HG02840 (cell line): ENCODE data around the gene CFTR.
A peak's percentile ranks its signal among the peaks of the same experiment; 100 is the strongest.
"Not testable (repeated sequence)": the region's sequence is repeated elsewhere in the genome, so short reads cannot be mapped to it uniquely, and the experiment has no call there.

Experiments used
- ATAC-seq: cut with Tn5 transposase; IDR thresholded peaks from one replicate; pipeline ENCODE4 v1.9.1; 2021; ENCODE audit warnings: mild to moderate bottlenecking, moderate library complexity, moderate number of reproducible peaks; ENCODE audit not compliant: unreplicated experiment, low FRiP score

CFTR gene

DNA sequence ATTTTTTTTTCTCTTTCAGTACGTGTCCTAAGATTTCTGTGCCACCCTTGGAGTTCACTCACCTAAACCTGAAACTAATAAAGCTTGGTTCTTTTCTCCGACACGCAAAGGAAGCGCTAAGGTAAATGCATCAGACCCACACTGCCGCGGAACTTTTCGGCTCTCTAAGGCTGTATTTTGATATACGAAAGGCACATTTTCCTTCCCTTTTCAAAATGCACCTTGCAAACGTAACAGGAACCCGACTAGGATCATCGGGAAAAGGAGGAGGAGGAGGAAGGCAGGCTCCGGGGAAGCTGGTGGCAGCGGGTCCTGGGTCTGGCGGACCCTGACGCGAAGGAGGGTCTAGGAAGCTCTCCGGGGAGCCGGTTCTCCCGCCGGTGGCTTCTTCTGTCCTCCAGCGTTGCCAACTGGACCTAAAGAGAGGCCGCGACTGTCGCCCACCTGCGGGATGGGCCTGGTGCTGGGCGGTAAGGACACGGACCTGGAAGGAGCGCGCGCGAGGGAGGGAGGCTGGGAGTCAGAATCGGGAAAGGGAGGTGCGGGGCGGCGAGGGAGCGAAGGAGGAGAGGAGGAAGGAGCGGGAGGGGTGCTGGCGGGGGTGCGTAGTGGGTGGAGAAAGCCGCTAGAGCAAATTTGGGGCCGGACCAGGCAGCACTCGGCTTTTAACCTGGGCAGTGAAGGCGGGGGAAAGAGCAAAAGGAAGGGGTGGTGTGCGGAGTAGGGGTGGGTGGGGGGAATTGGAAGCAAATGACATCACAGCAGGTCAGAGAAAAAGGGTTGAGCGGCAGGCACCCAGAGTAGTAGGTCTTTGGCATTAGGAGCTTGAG lies at the start of gene CFTR:
Gene CFTR, plus strand, starts transcription at position 801 of the 830 bp plus-strand sequence. CDS start 70 bp downstream, outside the sequence.
- no peak for ATAC-seq

DNA sequence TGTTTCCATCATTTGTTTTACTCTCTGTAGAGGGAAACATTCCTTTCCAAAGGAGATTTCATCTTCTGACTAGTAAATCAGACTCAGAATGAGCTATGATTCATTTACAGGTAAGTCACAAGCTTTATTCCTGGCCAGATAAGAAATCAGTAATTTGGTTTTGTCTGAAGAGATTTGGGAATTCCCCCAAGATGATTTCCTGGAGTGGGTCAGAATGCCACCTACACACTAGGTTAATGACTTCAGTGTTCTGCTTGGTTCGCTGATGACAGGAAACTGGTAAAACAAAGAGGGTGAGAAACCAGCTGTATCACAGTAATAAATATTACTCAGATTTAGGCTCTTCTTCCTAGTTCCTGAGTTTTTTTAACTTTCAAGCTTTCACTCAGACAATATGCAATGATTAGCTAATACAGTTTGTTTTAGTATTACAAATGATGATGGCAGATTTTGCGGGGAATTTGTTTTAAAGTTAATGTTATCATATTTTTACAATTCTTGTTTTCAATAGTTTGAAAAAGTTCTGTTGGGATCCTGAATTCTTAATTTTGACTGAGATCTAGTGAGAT lies 44.3 kb upstream of the CFTR start:
- peak; percentile 95 for ATAC-seq

DNA sequence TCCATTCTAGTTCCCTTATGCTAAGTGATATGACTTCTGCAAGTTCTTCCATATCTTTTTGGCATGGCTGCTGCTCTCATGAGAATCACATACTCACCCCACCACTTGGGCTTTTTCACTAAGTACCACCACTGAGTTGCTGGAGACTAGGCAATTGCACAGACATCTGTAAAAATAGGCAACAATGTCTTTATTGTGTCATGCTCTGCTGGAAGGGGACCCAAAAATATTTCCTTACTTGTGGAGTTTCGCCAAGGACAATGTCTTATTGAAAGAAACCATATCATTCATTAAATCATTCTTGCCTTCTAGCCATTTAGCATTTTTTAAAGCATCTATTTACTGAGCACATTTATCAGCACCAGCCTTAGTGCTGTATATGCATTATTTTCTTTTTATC lies 35.2 kb upstream of the CFTR start:
- ATAC-seq: no peak

DNA sequence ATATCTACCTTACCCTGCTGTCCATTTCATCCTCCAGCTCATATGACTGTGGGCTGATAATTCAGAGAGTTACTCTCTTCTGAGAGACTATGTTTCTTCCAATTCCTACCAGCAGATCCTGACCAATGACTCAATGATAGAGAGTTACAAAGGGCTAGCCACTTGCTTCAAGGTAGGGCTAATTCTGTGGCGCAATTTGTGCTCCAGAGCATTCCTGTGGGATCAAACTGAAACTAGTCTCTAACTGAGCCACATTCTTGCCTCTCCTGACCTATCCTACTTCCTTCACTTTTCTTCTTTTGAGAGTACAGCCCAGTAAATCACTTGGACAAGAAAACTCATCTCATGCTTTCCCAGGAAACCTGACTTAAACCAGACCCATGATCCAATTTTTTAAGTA lies 34.6 kb upstream of the CFTR start:
- no peak for ATAC-seq

DNA sequence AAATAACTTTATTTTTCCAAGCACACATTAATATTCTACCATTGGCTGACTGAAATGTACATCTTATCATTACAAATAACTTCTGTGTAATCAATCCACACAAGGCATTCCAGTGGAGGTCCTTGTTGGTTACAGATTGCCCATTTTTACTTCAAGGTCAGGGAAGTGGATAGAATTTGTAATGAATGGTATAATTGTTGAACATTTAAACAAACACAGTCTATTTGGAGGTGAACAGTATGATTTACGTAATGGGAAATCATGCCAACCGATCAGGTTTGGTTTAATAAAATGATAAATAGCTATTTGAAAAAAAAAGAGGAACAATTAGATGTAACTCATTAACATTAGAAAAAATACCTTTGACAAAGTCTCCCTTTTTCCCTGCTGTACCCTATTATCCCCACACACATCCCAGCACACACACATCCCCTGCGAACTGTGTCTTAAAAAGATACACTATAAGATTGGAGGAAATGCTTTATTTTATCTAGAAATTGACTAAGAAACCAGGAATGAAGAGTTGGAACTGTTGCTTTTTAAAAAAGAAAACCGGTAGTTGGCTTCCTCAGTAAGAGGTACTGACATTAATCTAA lies 33.5 kb upstream of the CFTR start:
- ATAC-seq: no peak

DNA sequence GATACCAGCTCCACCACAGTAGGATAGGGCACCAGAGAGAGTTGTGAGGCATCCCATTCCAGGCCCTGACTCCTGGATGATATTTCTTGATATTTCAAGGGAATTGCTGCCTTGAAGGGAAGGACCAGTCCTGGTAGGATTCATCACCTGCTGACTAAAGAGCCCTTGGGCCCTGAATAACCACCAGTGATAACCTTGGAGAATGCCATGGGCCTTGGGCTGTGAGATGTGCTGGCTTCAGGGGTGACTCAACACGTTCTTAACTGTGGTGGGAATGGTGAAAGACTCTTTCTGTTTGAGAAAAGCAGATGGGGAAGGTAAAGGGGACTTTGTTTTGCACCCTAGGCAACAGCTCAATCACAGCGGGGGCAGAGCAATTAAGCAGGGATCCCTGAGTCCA lies 31.2 kb upstream of the CFTR start:
- no peak for ATAC-seq

DNA sequence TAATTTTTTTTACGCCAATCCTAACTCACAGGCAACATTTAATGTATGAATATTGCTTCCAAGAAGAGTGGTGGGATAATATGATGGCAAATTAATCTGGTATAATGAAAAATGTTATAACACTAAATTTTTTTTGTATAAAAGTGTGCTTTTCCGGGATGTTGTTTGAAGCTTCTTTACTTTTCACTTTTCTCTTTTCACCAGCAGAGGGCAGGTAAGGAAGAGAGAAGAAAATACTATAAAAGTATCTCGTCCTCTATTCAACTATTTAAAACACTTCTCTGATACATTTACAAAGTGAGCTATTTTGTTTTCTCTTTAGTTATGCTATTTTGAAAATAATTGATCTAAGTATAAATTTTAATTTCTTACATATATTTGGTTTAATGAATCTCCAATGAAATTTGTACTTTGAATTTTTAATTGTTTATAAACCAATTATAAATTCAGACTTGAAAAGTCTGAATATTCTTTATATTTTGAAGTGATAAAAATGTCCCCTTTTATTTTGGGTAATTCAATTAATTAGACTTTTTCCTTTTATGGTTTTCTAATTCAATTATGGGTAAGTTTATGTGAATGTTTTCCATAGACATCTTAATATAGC lies 20.7 kb upstream of the CFTR start:
- no peak for ATAC-seq

DNA sequence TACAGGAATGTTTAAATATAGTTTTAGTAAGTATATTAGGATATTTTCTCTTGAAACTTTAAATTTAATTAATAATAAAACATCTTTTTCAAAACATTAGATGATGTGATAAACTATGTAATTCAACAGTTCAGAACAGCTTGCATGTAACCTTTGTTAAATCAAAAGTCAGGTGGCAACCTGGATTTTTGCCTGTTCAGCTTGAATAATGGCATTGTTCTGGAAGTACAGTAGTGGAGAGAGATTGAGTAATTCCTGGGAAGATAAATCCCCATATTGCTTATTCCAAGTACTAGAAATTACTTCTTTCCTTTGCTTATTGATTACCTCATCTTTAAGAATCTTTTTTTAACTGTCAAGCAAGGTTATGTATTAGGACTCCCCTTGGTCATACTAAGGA lies 20.1 kb upstream of the CFTR start:
- ATAC-seq: no peak

DNA sequence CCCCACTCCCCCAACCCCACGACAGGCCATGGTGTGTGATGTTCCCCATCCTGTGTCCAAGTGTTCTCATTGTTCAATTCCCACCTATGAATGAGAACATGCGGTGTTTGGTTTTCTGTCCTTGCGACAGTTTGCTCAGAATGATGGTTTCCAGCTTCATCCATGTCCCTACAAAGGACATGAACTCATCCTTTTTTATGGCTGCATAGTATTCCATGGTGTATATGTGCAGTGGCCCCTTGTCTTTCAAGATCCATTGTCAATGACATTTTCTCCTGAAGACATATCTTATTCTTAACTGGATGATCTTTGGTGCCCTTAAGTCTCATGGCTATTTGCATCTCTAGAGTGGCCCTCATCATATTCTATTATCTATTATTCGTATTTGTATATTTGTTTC lies 19.0 kb upstream of the CFTR start:
- ATAC-seq: not testable (repeated sequence)

DNA sequence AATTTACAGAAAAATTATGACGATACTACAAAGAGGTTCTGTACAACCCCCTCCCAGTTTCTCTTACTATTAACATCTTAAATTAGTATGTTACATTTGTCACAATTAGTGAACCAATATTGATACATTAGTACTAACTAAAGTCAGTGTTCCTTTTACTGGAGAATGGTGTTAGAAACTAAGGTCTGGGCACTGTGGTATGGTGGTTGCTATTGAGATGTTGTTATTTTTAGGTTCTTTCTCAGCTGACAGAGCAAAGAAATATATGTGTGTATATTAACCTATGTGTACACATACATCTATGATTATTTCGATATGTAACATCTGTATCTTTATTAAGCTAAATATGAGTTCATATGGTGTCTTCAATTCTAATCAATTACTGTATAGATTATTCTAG lies 11.7 kb upstream of the CFTR start:
- no peak for ATAC-seq

DNA sequence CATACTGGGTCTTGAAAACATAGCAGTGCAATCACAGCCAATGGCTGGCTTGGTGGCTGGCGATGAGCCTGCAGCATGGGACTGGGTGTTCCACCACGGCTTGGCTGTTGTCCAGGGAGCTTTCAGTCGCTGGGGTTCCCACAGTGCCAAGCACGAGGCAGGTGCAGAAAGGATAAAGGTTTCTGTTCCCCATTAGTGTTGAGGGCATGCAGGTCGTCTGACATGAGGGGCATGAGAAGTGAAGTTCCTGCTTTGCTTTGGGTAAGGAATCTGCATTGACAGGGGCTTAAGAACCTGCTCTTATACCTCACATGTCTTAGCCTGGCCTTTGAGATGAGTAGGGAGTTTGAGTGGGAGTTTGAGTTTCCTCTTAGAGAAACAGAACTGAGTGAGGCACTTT lies 9.0 kb upstream of the CFTR start:
- ATAC-seq: no peak

DNA sequence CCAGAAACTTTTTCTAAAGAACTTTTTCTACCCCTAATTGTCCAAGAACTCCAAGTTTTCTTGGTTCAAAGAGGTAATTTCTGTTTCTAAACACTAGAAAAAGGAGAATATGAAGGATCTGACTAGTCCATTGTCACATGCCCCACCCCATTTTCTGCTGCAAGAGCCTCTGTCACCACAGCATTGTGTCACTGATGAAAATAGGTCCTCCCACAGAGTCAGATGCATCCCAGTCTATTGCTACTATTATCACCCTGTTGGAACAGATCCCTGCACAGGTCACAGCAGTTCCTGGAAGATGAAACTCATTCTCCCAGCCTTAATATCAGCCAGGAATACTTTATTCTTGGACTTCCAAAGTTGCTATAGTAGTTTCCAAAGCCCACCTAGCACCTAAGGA lies 7.5 kb upstream of the CFTR start:
- ATAC-seq: no peak

DNA sequence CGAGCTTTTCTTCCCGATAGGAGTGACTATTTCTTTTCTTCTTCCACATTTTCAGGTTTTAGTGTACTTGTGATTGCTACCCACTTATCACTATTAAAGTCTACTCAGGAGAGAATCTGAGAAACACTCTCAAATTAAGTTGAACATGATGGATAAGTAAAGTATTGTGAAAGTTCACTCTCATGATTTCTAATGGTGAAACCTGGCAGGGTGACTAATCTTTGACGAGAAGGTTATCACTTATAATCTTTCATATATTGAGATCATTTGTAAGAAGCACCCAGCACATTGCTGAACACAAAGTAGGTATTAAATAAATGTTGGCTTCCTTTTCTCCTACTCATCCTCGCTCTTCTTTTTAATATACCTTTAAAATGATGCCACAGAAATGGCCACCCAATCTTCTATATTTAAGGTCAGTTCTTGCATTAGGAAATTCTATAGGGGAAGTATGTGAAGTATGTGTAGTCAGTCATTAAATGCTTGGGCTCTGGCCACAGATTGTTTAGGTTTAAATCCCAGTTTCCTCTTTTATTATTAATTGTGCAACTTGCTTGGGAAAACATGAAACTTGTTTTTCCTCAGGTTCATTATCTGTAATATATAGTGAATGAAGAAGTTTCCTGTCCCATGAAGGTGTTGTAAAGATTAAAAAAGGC lies 3.1 kb upstream of the CFTR start:
- ATAC-seq: no peak

DNA sequence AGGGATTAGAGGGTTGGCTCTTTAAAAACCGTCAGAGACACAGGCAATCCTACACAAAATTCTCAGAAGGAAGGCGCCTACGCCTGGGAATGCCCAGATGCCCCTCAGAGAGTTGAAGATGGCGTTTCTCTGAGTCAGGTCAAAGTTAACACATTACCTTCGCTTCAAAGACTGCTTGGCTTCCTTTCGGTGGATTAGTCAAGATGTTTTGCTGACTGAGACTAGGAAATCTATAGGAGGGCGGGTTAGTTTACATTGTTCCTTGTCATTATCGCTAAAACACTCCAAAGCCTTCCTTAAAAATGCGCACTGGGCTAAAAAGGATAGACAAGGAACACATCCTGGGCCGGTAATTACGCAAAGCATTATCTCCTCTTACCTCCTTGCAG lies 995 bp upstream of the CFTR start:
- no peak for ATAC-seq

DNA sequence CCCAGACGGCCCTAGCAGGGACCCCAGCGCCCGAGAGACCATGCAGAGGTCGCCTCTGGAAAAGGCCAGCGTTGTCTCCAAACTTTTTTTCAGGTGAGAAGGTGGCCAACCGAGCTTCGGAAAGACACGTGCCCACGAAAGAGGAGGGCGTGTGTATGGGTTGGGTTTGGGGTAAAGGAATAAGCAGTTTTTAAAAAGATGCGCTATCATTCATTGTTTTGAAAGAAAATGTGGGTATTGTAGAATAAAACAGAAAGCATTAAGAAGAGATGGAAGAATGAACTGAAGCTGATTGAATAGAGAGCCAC lies 184 bp downstream of the CFTR start:
- ATAC-seq: no peak

DNA sequence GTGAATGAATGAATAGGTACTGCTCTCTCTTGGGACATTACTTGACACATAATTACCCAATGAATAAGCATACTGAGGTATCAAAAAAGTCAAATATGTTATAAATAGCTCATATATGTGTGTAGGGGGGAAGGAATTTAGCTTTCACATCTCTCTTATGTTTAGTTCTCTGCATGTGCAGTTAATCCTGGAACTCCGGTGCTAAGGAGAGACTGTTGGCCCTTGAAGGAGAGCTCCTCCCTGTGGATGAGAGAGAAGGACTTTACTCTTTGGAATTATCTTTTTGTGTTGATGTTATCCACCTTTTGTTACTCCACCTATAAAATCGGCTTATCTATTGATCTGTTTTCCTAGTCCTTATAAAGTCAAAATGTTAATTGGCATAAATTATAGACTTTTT lies 1.2 kb downstream of the CFTR start:
- no peak for ATAC-seq

DNA sequence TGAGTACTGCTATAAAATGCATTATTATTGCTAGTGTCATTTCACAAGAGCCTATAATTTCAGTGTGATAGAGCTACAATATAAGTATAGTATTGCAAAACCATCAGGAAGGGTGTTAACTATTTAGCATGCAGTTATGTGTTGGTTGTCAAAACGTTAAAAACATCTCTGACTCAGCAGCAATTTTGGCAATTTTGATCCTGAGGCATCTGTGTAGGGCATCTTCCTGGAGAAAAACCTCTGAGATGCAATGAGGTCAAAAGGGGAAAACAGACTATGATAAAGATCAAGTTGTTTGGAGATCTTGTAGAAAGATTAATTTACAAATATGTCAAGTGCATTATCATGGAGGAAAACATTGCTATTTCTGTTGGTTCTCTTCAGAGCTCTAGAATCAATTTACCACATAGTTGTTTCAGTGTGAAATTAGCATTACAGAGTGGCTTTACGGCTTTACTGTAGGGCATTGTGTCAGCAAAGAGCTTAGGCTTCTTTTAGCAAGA lies 5.3 kb downstream of the CFTR start:
- no peak for ATAC-seq

DNA sequence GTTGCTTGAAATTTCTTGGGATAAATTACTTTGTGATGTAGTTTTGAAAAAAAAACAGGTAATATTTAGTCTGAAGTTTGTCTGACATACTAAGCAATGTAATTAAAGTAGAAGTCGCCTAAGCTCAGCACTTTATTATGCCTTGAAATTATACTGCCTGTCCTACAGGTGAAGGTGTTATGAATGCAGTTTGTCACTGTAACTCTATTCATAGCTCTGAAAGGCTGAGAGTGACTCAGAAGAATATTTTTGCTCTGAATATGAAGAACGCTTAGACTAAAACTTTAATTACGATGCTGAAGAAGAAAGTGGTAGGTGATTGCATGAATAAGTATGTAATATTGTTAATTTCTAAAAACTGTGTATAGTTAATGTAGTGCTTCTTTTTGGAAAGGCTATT lies 9.2 kb downstream of the CFTR start:
- no peak for ATAC-seq

DNA sequence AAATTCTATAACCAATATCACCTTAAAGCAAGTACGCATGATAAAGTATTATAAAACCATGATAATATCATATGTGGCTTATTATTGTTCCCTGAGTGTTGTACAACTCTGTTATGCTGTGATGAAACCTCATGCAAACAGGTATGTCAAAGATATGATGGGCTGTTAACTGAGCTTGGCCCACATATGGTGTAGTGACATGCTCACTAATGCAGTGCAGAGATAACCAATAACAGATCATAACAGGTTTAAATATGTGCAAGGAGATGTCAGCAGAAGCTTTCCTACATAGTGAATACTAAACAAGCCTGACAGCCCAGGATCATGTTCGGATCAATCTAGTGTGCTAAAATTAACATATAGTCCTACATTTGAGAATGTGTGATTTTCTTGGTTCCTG lies 9.6 kb downstream of the CFTR start:
- ATAC-seq: no peak

DNA sequence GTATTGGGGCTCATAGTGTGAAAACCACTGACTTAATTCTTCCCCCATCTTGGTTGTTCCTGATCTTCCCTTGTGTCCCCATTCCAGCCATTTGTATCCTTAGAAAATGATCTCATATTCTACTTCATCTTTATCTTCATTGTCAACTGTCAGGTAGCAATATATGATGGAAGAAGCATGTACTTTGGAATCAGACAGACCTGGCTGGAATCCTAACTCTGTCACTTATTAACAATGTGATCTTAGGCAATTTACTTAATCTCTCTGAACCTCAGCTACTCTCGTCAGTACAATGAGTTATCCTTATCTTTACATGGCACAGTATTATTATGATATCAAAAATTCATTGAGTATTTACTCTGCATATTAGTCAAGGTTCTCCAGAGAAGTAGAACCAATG lies 10.1 kb downstream of the CFTR start:
- ATAC-seq: no peak

DNA sequence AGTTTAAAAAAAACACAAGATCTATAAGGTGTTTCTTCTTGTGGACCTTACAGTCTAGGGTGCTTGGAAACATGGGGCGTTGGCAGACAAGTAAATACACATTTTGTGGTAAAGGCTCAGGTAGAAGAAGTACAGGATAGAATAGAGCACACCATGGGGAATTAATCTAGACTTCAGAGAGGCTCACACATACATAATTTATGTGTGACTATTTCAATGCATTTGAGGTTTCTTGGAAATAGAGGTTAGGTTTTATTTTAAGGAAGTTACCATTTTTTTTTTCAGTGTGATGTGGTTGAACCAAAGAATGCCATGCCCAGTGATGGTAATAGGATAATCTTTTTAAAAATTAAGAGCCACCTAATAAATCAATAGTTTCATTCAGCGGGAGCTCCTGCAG lies 12.8 kb downstream of the CFTR start:
- ATAC-seq: no peak
